K562 (cell line): Measurements from ENCODE around the gene RPL38. TPM values are rescaled to one million over a fixed set of nuclear protein-coding genes. Genes with fewer than 3 reads are reported as not detected.

Experiments
- ATAC-seq: fragments of 200-7000 bp; cut with Tn5 transposase; 3 replicates; pipeline ENCODE4 v1.9.1; 2020; ENCODE audit warnings: moderate library complexity
- BruUV-seq: library from RNA; stranded (reverse); fragments of 400-500 nt; replicated peaks from 2 replicates; lab custom pipeline; 2021; lab: Mats Ljungman, UMichigan
- CTCF ChIA-PET: fragments of 300-600 bp; formaldehyde crosslinking; extraction: SDS; loops from one replicate; lab custom pipeline; 2021; ENCODE audit warnings: low intra/inter-chr PET ratio; lab: Yijun Ruan, JAX
- POLR2A ChIA-PET: fragments of 300-600, 350-650 bp; sonication (Branson Sonifier 250); formaldehyde crosslinking; extraction: SDS; loops from one replicate; lab custom pipeline; 2021; ENCODE audit warnings: antibody characterized with exemption, inconsistent platforms; lab: Yijun Ruan, JAX
- DNase-seq, 4 experiments: peaks; one replicate each; pipeline versions ENCODE4 v3.0.0 to v3.0.0-alpha.2; 2011 to 2018; ENCODE audit warnings: low spot score in 3 of 4, mixed read lengths in 3 of 4; ENCODE audit errors: extremely low read depth in 1 of 4
- FAIRE-seq: peaks from 2 replicates; lab custom pipeline; 2011; peaks lifted over from hg19 to GRCh38; lab: Jason Lieb, UNC
- H2AFZ ChIP-seq: 2 replicates; pipeline ENCODE4 v1.6.0; 2011; ENCODE audit warnings: low read depth, low read length, control low read depth, inconsistent platforms
- H3K27ac ChIP-seq: fragments of 200-600 bp; 3 replicates; pipeline ENCODE4 v1.8.0; 2011; ENCODE audit warnings: low read depth, mild to moderate bottlenecking, control low read depth, inconsistent platforms, low read length, moderate library complexity, mixed read lengths; ENCODE audit errors: extremely low read depth
- H3K27me3 ChIP-seq, 2 experiments: fragments of 300-600 bp in 1 of 2; 2 replicates in 1 of 2; 3 replicates in 1 of 2; pipeline versions ENCODE4 v1.6.0 to v1.8.0; 2011; ENCODE audit warnings: inconsistent platforms in 2 of 2, low read length in 2 of 2, mild to moderate bottlenecking in 1 of 2, mixed read lengths in 1 of 2, moderate library complexity in 1 of 2; ENCODE audit not compliant: control insufficient read depth in 2 of 2, insufficient read depth in 2 of 2
- H3K36me3 ChIP-seq: fragments of 300-600 bp; 3 replicates; pipeline ENCODE4 v1.8.0; 2011; ENCODE audit warnings: mild to moderate bottlenecking, low read length, inconsistent platforms; ENCODE audit not compliant: control insufficient read depth, insufficient read depth
- H3K4me1 ChIP-seq, 2 experiments: fragments of 200-600 bp in 1 of 2; replicated peaks in 1 of 2; 2 replicates in 1 of 2; 3 replicates in 1 of 2; pipeline versions ENCODE4 v1.5.1 to v1.8.0; 2011; ENCODE audit warnings: inconsistent platforms in 2 of 2, low read length in 2 of 2, mild to moderate bottlenecking in 1 of 2, mixed read lengths in 1 of 2, moderate library complexity in 1 of 2; ENCODE audit not compliant: control insufficient read depth in 2 of 2, insufficient read depth in 2 of 2
- H3K4me2 ChIP-seq: 2 replicates; pipeline ENCODE4 v1.6.1; 2011; ENCODE audit warnings: low read length, control low read depth, inconsistent platforms, mixed read lengths; ENCODE audit not compliant: insufficient read depth
- H3K4me3 ChIP-seq: fragments of 200-600 bp; sonication (generic), shearing (Covaris generic); 2 replicates; pipeline ENCODE4 v1.5.1; 2016; ENCODE audit warnings: control low read depth, inconsistent platforms
- H3K79me2 ChIP-seq: fragments of 200-600 bp; 3 replicates; pipeline ENCODE4 v1.8.0; 2011; ENCODE audit warnings: low read length, inconsistent platforms; ENCODE audit not compliant: control insufficient read depth, insufficient read depth
- H3K9ac ChIP-seq, 2 experiments: 2 replicates each; pipeline versions ENCODE4 v1.6.0 to v1.6.1; 2011; ENCODE audit warnings: low read depth in 2 of 2, low read length in 2 of 2, control low read depth in 1 of 2, inconsistent platforms in 1 of 2, mild to moderate bottlenecking in 1 of 2, mixed read lengths in 1 of 2; ENCODE audit not compliant: insufficient read depth in 1 of 2
- H3K9me1 ChIP-seq: one replicate; pipeline ENCODE4 v1.6.0; 2011; ENCODE audit warnings: inconsistent platforms, mild to moderate bottlenecking, low read length, moderate library complexity; ENCODE audit not compliant: control insufficient read depth, insufficient read depth
- H3K9me3 ChIP-seq: replicated peaks from 2 replicates; pipeline ENCODE4 v1.5.1; 2011; ENCODE audit warnings: low read depth, low read length, inconsistent platforms; ENCODE audit not compliant: control insufficient read depth, insufficient read depth
- H4K20me1 ChIP-seq: replicated peaks from 2 replicates; pipeline ENCODE4 v1.6.1; 2011; ENCODE audit warnings: low read length, inconsistent platforms, mixed read lengths; ENCODE audit not compliant: control insufficient read depth, insufficient read depth
- ATF1 ChIP-seq, 2 experiments: fragments of 450-650 bp in 1 of 2; IDR thresholded peaks; 2 replicates each; pipeline ENCODE4 v1.6.1; 2016; ENCODE audit warnings: missing compliant biosample characterization in 1 of 2, missing genetic modification characterization in 1 of 2
- CREB5 ChIP-seq: fragments of 250-450 bp; sonication (Bioruptor Pico); IDR thresholded peaks from 2 replicates; pipeline ENCODE4 v1.5.0; 2020; ENCODE audit warnings: mild to moderate bottlenecking
- EGR1 ChIP-seq: fragments of 450-650 bp; conservative IDR thresholded peaks from 2 replicates; pipeline ENCODE4 v1.6.1; 2017; ENCODE audit warnings: mild to moderate bottlenecking
- FOXK2 ChIP-seq, 2 experiments: fragments of 450-650 bp; IDR thresholded peaks in 1 of 2; conservative IDR thresholded peaks in 1 of 2; 2 replicates each; pipeline ENCODE4 v1.6.1; 2016; ENCODE audit warnings: low read depth in 2 of 2, mild to moderate bottlenecking in 1 of 2
- GABPB2 ChIP-seq: fragments of 250-450 bp; sonication (Bioruptor Pico); conservative IDR thresholded peaks from 2 replicates; pipeline ENCODE4 v1.5.1; 2021; ENCODE audit warnings: mild to moderate bottlenecking
- GTF2A2 ChIP-seq: IDR thresholded peaks from 2 replicates; pipeline ENCODE4 v1.6.1; 2016; ENCODE audit warnings: mild to moderate bottlenecking, missing genetic modification characterization, missing compliant biosample characterization
- HIVEP1 ChIP-seq: fragments of 250-450 bp; sonication (Bioruptor Pico); IDR thresholded peaks from 2 replicates; pipeline ENCODE4 v1.4.0; 2020; ENCODE audit warnings: mild to moderate bottlenecking
- MTF1 ChIP-seq: fragments of 250-450 bp; sonication (Bioruptor Pico); IDR thresholded peaks from 2 replicates; pipeline ENCODE4 v1.9.0; 2021; ENCODE audit warnings: moderate library complexity, mild to moderate bottlenecking, inconsistent platforms, borderline replicate concordance
- NFIC ChIP-seq: fragments of 450-650 bp; IDR thresholded peaks from 2 replicates; pipeline ENCODE4 v1.6.1; 2017; ENCODE audit warnings: mild to moderate bottlenecking, inconsistent platforms
- PHF8 ChIP-seq: fragments of 200-600 bp; sonication (generic); IDR thresholded peaks from 2 replicates; pipeline ENCODE4 v1.6.1; 2012; ENCODE audit warnings: mixed run types, mild to moderate bottlenecking, inconsistent platforms, low read length, moderate library complexity, borderline replicate concordance
- PTBP1 ChIP-seq: fragments of 200-400 bp; formaldehyde crosslinking; IDR thresholded peaks from 2 replicates; pipeline ENCODE4 v1.6.1; 2017; ENCODE audit warnings: low read depth, low read length
- SIRT6 ChIP-seq: IDR thresholded peaks from one replicate; pipeline ENCODE4 v1.6.1; 2012; ENCODE audit warnings: low read depth, mild to moderate bottlenecking, control low read depth, inconsistent platforms, low read length, moderate library complexity
- SMARCE1 ChIP-seq: fragments of 450-650 bp; IDR thresholded peaks from 2 replicates; pipeline ENCODE4 v1.7.1; 2016; ENCODE audit warnings: mild to moderate bottlenecking
- SP1 ChIP-seq: sonication (generic); formaldehyde crosslinking; IDR thresholded peaks from 2 replicates; pipeline ENCODE4 v1.8.1; 2022; ENCODE audit warnings: mild to moderate bottlenecking, missing genetic modification reagents
- TEAD2 ChIP-seq: fragments of 450-650 bp; IDR thresholded peaks from 2 replicates; pipeline ENCODE4 v1.6.1; 2016; ENCODE audit warnings: missing genetic modification characterization, control low read depth, missing compliant biosample characterization
- ZBTB34 ChIP-seq: fragments of 250-450 bp; sonication (Bioruptor Pico); IDR thresholded peaks from 2 replicates; pipeline ENCODE4 v1.8.0; 2021; ENCODE audit warnings: mild to moderate bottlenecking, moderate library complexity
- ZNF212 ChIP-seq: fragments of 450-650 bp; formaldehyde crosslinking; IDR thresholded peaks from 2 replicates; pipeline ENCODE4 v1.4.0; 2020; ENCODE audit warnings: mild to moderate bottlenecking
- ZNF354B ChIP-seq: fragments of 250-450 bp; sonication (Bioruptor Pico); IDR thresholded peaks from 2 replicates; pipeline ENCODE4 v1.4.0; 2020
- WGBS: fragments of 100-300 bp; shearing (Covaris generic); methylation state at CpG from one replicate; pipeline ENCODE4 v1.1.6; 2016; ENCODE audit warnings: low coverage, mixed read lengths; ENCODE audit not compliant: insufficient coverage; ENCODE audit errors: missing lambda C conversion rate; 5-methylcytosine and 5-hydroxymethylcytosine counted together
- in situ Hi-C: fragments of 300-500 bp; cut with MboI; formaldehyde crosslinking; loops from 4 replicates; pipeline ENCODE4 v1.15.0; 2018; ENCODE audit warnings: inconsistent platforms, mixed read lengths
- intact Hi-C: fragments of 100-400 bp; cut with micrococcal nuclease; formaldehyde crosslinking; loops from 2 replicates; pipeline ENCODE4 v1.14.2; 2022
- polyA plus RNA-seq, 8 experiments: library from polyadenylated mRNA; depleted of rRNA in 4 of 8; stranded (reverse) in 5 of 8; unstranded in 3 of 8; fragments of >200 nt; fragmentation: Nextera tagmentation in 2 of 8; fragmentation: Illumina TruSeq in 1 of 8; extraction: Ambion mirVana in 2 of 8; extraction: Trizol in 1 of 8; gene quantifications; 2 replicates each; pipeline versions ENCODE4 v1.2.1 to v1.2.3, GENCODE V29; 2011 to 2014; ENCODE audit warnings: inconsistent platforms in 1 of 8, missing spikeins in 1 of 8
- total RNA-seq, 7 experiments: library from RNA; depleted of rRNA in 6 of 7; stranded (reverse); fragments of >200 nt in 6 of 7; fragmentation: Illumina TruSeq in 2 of 7; extraction: Trizol in 2 of 7; gene quantifications; 2 replicates each; pipeline versions ENCODE4 v1.2.1 to v1.2.3, GENCODE V29; 2011 to 2021; ENCODE audit warnings: low replicate concordance in 1 of 7
- TF ChIP-seq, protein P1 (sequence below), 2 experiments: fragments of 200-800 bp in 1 of 2; sonication (Bioruptor generic) in 1 of 2; sonication (generic) in 1 of 2; formaldehyde crosslinking in 1 of 2; IDR thresholded peaks in 1 of 2; conservative IDR thresholded peaks in 1 of 2; 2 replicates each; pipeline versions ENCODE4 v1.5.0 to v1.6.1; 2016 to 2020; ENCODE audit warnings: missing compliant biosample characterization in 1 of 2, missing genetic modification characterization in 1 of 2, missing genetic modification reagents in 1 of 2

RPL38 gene
- total and polyA plus RNA-seq, 9 of the 15 experiments (the other 6 are each of a cell fraction or from before 2014, with no cell fraction given): 1,224 to 3,864 (median 1,939) TPM

DNA sequence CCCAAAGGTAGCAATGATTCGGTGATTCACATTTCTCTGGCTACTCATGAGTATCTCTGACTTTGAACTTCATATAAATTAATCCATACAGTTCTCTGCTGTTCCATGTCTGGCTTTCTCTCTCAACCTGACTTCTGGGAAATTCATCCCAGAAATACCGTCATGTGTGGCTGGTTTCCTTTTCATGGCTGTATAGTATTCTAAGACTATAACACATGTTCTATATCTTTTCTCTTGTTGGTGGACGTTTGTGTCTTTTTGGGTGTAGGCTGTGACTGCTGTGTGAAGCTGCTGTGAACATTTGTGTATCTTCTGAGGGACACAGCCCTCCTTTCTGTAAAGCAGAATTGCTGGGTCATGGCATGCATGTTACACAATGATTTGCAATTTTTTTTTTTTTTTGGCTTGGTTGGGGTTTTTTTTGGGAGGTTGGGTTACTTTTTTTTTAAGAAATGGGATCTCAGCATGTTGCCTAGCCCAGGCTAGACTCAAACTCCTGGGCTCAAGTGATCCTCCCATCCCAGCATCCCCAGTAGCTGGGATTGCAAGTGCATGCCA is 16.2 kb downstream of the RPL38 start (continued):
- TF ChIP-seq, protein P1, sequence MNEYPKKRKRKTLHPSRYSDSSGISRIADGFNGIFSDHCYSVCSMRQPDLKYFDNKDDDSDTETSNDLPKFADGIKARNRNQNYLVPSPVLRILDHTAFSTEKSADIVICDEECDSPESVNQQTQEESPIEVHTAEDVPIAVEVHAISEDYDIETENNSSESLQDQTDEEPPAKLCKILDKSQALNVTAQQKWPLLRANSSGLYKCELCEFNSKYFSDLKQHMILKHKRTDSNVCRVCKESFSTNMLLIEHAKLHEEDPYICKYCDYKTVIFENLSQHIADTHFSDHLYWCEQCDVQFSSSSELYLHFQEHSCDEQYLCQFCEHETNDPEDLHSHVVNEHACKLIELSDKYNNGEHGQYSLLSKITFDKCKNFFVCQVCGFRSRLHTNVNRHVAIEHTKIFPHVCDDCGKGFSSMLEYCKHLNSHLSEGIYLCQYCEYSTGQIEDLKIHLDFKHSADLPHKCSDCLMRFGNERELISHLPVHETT (CRISPR knock-in tag; conservative IDR thresholded peaks at IDR 0.05 in 1 of 2, IDR thresholded peaks at IDR 0.05 in 1 of 2): no peak
- TF ChIP-seq PHF8 (no peak), FOXK2 (conservative IDR thresholded peaks at IDR 0.05 in 1 of 2, IDR thresholded peaks at IDR 0.05 in 1 of 2; ENCODE audit: low read depth in 2 of 2) (peak; percentile 60 to 70; a peak in 3 of 4 replicates)

DNA sequence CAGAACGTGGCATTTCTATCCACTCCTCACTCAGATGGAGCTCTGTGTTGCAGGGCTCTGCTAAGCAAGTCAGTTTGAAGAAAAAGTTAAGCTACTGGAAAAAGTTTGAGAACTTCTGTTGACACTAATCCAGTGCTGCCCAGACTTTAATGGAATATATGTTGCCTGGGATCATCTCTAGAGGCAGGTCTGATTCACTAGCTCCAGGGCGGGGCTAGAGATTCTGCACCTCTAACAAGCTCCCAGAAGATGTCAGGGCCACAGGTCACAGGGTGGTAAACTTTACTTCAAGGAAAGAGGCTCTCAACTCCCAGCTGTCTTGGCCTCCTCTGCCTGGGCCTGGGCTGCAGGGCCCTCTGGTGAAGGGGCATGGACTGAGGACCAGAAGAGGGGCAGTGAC is 16.7 kb downstream of the RPL38 start:
- DNase-seq (no peak), ATAC-seq (no peak), FAIRE-seq (no peak)
- H3K4me3 ChIP-seq: no peak overlapping the region
- peak overlapping the region in 1 of 2 experiments; percentile 36; a peak in 1 of 4 replicates for H3K9ac ChIP-seq
- intact Hi-C loops (no loop called here), in situ Hi-C loops (no loop called here)
- no peak overlapping the region for H3K27ac ChIP-seq
- WGBS: 63% methylated on average over 2 of the region's 2 CpGs
- no peak overlapping the region for H3K4me2 ChIP-seq
- no peaks in the 10 kb centered on the region for H3K79me2 ChIP-seq
- H3K9me3 ChIP-seq: no peaks in the 10 kb centered on the region
- CTCF ChIA-PET: no interaction called here
- no peak overlapping the region for H2AFZ ChIP-seq
- no peaks in the 10 kb centered on the region for H4K20me1 ChIP-seq
- no peaks in the 10 kb centered on the region for H3K9me1 ChIP-seq
- POLR2A ChIA-PET: interaction anchor here (0.7 to 1.2 kb wide), 3 partner anchors 14 to 50 kb away, joined by 3 to 6 read pairs (median 3); no protein-coding TSS in a partner anchor
- H3K27me3 ChIP-seq: no peaks in the 10 kb centered on the region
- no peaks in the 10 kb centered on the region for H3K36me3 ChIP-seq
- H3K4me1 ChIP-seq: peaks cover 4 to 5% of the 10 kb centered on the region in 2 experiments; a peak in 4 of 5 replicates
- BruUV-seq: no TSS peak
- TF ChIP-seq ZNF354B (no peak), SP1 (CRISPR knock-in tag) (no peak), PTBP1 (no peak), TEAD2 (no peak), ZBTB34 (CRISPR knock-in tag) (no peak), GTF2A2 (no peak), CREB5 (CRISPR knock-in tag) (no peak), EGR1 (no peak), NFIC (no peak), SIRT6 (no peak), ZNF212 (CRISPR knock-in tag) (no peak), SMARCE1 (no peak), ATF1 (CRISPR knock-in tag; IDR thresholded peaks at IDR 0.05) (no peak), ATF1 (tag; IDR thresholded peaks at IDR 0.05) (no peak), HIVEP1 (CRISPR knock-in tag) (no peak), GABPB2 (CRISPR knock-in tag) (no peak), MTF1 (CRISPR knock-in tag) (no peak)
